Kidney (tissue), 22 donors: Measurements from ENCODE around the gene TRIP13. TPM values are rescaled to one million over a fixed set of nuclear protein-coding genes. Genes with fewer than 3 reads are reported as not detected.
"Not testable (repeated sequence)": the region's sequence is repeated elsewhere in the genome, so short reads cannot be mapped to it uniquely, and the experiment has no call there.

Experiments used
- DNase-seq, 5 donors: peaks; one replicate each; pipeline ENCODE4 v3.0.0-alpha.2; 2013 to 2020
- FAIRE-seq: peaks from 2 replicates; lab custom pipeline; 2012; peaks lifted over from hg19 to GRCh38; lab: Jason Lieb, UNC
- H3K27ac ChIP-seq, 2 donors: one replicate each; pipeline ENCODE4 v1.7.0; 2013; ENCODE audit warnings: low read depth in 2 of 2, low read length in 2 of 2, inconsistent platforms in 1 of 2
- H3K27me3 ChIP-seq: one replicate; pipeline ENCODE4 v1.7.1; 2013; ENCODE audit warnings: low read length, inconsistent platforms; ENCODE audit not compliant: control insufficient read depth, insufficient read depth
- H3K36me3 ChIP-seq, 3 donors: one replicate each; pipeline versions ENCODE4 v1.7.0 to v1.7.1; 2013; ENCODE audit warnings: low read length in 3 of 3, control low read depth in 1 of 3, inconsistent platforms in 1 of 3; ENCODE audit not compliant: insufficient read depth in 3 of 3, control insufficient read depth in 2 of 3
- H3K4me1 ChIP-seq, 3 donors: one replicate each; pipeline versions ENCODE4 v1.7.0 to v1.7.1; 2013; ENCODE audit warnings: low read length in 3 of 3, inconsistent platforms in 1 of 3, low read depth in 1 of 3; ENCODE audit not compliant: control insufficient read depth in 2 of 3, insufficient read depth in 2 of 3
- H3K4me3 ChIP-seq, 3 donors: one replicate each; pipeline versions ENCODE4 v1.7.0 to v1.8.1; 2013; ENCODE audit warnings: low read length in 3 of 3, control low read depth in 1 of 3, inconsistent platforms in 1 of 3
- H3K9ac ChIP-seq, 3 donors: one replicate each; pipeline versions ENCODE4 v1.7.0 to v1.7.1; 2013; ENCODE audit warnings: low read length in 3 of 3, control low read depth in 1 of 3, inconsistent platforms in 1 of 3
- H3K9me3 ChIP-seq, 3 donors: one replicate each; pipeline versions ENCODE4 v1.7.0 to v1.7.1; 2013; ENCODE audit warnings: low read length in 3 of 3, control low read depth in 1 of 3, inconsistent platforms in 1 of 3; ENCODE audit not compliant: control insufficient read depth in 2 of 3, insufficient read depth in 1 of 3
- CTCF ChIP-seq: IDR thresholded peaks from 3 replicates; pipeline ENCODE4 v1.5.1; 2012; ENCODE audit warnings: mild to moderate bottlenecking, moderate library complexity, borderline replicate concordance; ENCODE audit not compliant: insufficient read depth; ENCODE audit errors: extremely low read depth
- intact Hi-C: fragments of 100-400 bp; cut with DNase I; formaldehyde crosslinking; loops from one replicate; pipeline ENCODE4 v1.11.1; 2022
- long read RNA-seq, 10 donors: library from polyadenylated mRNA in 1 of 10; unstranded in 1 of 10; transcript quantifications; one replicate each; pipeline ENCODE4 v2.0.0 and lab custom pipeline, GENCODE V29; 2021 to 2026
- polyA plus RNA-seq: library from polyadenylated mRNA; stranded (reverse); fragments of 350-450 nt; fragmentation: Illumina TruSeq; extraction: RNeasy Lipid Tissue Mini Kit (QIAGEN cat#74804); gene quantifications from one replicate; pipeline ENCODE4 v1.2.3, GENCODE V29; 2014; ENCODE audit warnings: low read depth, low replicate concordance; ENCODE audit not compliant: insufficient read depth
- total RNA-seq: library from RNA; stranded (reverse); fragmentation: NEBNext Ultra II Directional; extraction: Animal tissue kit (Norgen Biotek cat#: 25700); gene quantifications from one replicate; pipeline ENCODE4 v1.2.1, GENCODE V29; 2021
- donor health status: control.
- donor health status: control.
- donor health status: control.
- donor health status: control.
- donor health status: control.
- donor health status: DM: yes; HTN: yes; CAD: no.
- donor health status: Normal renal cell carcinoma (clear cell type).

TRIP13 gene, protein sequence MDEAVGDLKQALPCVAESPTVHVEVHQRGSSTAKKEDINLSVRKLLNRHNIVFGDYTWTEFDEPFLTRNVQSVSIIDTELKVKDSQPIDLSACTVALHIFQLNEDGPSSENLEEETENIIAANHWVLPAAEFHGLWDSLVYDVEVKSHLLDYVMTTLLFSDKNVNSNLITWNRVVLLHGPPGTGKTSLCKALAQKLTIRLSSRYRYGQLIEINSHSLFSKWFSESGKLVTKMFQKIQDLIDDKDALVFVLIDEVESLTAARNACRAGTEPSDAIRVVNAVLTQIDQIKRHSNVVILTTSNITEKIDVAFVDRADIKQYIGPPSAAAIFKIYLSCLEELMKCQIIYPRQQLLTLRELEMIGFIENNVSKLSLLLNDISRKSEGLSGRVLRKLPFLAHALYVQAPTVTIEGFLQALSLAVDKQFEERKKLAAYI
- total RNA-seq (1.6 TPM), polyA plus RNA-seq (0.86 TPM)
- long read RNA-seq, donor 1, partial matches to known transcripts = 0 of 3 reads
- long read RNA-seq, donor 1, other reads (novel, unspliced or antisense) = 0 of 3 reads
- long read RNA-seq, donor 2, partial matches to known transcripts = 0 of 1 reads
- long read RNA-seq, donor 2, other reads (novel, unspliced or antisense) = 0 of 1 reads
- long read RNA-seq, donor 3, partial matches to known transcripts = 0 of 3 reads
- long read RNA-seq, donor 3, other reads (novel, unspliced or antisense) = 0 of 3 reads
- long read RNA-seq, donor 4, partial matches to known transcripts = 0 of 5 reads
- long read RNA-seq, donor 4, other reads (novel, unspliced or antisense) = 0 of 5 reads
- long read RNA-seq, donor 5 = 0 reads
- long read RNA-seq, donor 6, transcript TRIP13-201 (13 exons, 2,672 nt) = major isoform, 6 of 6 reads
- long read RNA-seq, donor 6, partial matches to known transcripts = 0 of 6 reads
- long read RNA-seq, donor 6, other reads (novel, unspliced or antisense) = 0 of 6 reads
- long read RNA-seq, donor 7 = 0 reads
- long read RNA-seq, donor 8, partial matches to known transcripts = 50 of 51 reads
- long read RNA-seq, donor 8, other reads (novel, unspliced or antisense) = 0 of 51 reads
- long read RNA-seq, donor 9 = 0 reads
- long read RNA-seq, donor 10, partial matches to known transcripts = 0 of 2 reads
- long read RNA-seq, donor 10, other reads (novel, unspliced or antisense) = 0 of 2 reads

GRCh38 chr5:892394-893136 lies at the start of gene TRIP13, which contains the start of gene BRD9:
TRIP13 (plus strand) TSS chr5:892884; CDS start chr5:892999, 115 bp downstream.
BRD9 (minus strand) TSS chr5:892801; CDS start chr5:892657, 144 bp downstream.
- DNase-seq (peak; percentile 84 to 94 (median 89)), FAIRE-seq (no peak)
- peak; percentile 17 for TF ChIP-seq CTCF
- intact Hi-C loops = no loop called here
- Histone ChIP-seq H3K36me3 (peaks cover 5 to 30% (median 11%) of the 10 kb centered on the region in 3 donors), H3K27me3 (no peaks in the 10 kb centered on the region), H3K27ac (peak within 1 kb of the TSS; percentile 52 to 67), H3K4me3 (peak within 1 kb of the TSS; percentile 79 to 85 (median 83)), H3K4me1 (peaks cover 0 to 20% (median 4%) of the 10 kb centered on the region in 3 donors), H3K9ac (peak within 1 kb of the TSS; percentile 66 to 91 (median 68)), H3K9me3 (no peaks in the 10 kb centered on the region)

DNA sequence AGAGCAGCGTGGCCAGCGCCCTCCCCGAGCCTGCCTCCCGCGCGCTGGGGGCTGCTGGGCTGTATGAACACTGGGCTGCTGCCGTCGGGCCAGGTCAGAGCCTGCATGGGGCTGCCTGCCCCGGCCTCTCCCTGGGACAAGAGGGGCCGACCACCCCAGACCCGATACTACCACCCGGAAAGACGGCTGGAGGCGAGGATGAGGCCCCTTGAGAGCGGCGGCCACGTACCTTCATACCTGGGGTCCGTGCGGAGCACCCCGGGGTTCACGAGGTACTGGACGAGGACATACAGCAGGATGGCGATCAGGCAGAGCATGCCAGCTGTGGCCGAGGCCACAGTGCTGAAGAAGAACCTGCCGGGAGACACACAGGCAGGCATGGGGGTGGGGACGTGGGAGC lies 49.3 kb upstream of the TRIP13 start:
- intact Hi-C loops = loop anchor here (5.0 kb wide), 1 partner anchor 96 kb away; no protein-coding TSS in a partner anchor
- DNase-seq = peak in 2 of 5 donors; percentile 24 to 76
- H3K9me3 ChIP-seq, H3K4me3 ChIP-seq, FAIRE-seq, H3K27ac ChIP-seq, H3K27me3 ChIP-seq, H3K36me3 ChIP-seq, H3K4me1 ChIP-seq, H3K9ac ChIP-seq: not testable (repeated sequence)

GRCh38 chr5:843926-844325 lies 48.8 kb upstream of the TRIP13 start:
- intact Hi-C loops = loop anchor here (5.0 kb wide), 1 partner anchor 97 kb away; no protein-coding TSS in a partner anchor
- H3K36me3 ChIP-seq, H3K27me3 ChIP-seq, H3K27ac ChIP-seq, FAIRE-seq, H3K9me3 ChIP-seq, H3K4me1 ChIP-seq, H3K9ac ChIP-seq, H3K4me3 ChIP-seq: not testable (repeated sequence)
- peak in 2 of 5 donors; percentile 46 to 81 for DNase-seq

DNA sequence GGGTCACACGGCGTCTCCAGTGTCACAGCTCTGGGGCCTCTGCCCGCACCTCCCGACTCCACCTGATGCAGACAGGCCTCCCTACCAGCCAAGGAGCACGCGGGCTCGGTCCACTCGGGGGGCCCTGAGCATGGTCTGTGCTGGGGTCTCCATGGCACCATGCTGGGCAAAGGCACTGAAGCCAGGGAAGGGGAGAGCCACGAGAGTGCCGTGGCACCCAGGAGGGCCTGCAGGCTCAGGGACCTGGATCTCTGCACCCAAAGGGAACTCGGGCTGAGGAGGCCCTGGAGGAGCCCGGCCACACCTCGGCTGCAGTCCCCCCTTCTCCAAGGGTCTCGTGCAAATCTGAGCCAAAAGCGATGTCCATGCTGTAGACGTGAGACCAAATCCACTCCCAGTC lies 48.3 kb upstream of the TRIP13 start:
- not testable (repeated sequence) for FAIRE-seq, H3K9me3 ChIP-seq, H3K9ac ChIP-seq, H3K4me3 ChIP-seq, H3K27me3 ChIP-seq, H3K27ac ChIP-seq, H3K4me1 ChIP-seq, H3K36me3 ChIP-seq
- DNase-seq = peak in 2 of 5 donors; percentile 24 to 82
- intact Hi-C loops = loop anchor here (5.0 kb wide), 1 partner anchor 97 kb away; no protein-coding TSS in a partner anchor

DNA sequence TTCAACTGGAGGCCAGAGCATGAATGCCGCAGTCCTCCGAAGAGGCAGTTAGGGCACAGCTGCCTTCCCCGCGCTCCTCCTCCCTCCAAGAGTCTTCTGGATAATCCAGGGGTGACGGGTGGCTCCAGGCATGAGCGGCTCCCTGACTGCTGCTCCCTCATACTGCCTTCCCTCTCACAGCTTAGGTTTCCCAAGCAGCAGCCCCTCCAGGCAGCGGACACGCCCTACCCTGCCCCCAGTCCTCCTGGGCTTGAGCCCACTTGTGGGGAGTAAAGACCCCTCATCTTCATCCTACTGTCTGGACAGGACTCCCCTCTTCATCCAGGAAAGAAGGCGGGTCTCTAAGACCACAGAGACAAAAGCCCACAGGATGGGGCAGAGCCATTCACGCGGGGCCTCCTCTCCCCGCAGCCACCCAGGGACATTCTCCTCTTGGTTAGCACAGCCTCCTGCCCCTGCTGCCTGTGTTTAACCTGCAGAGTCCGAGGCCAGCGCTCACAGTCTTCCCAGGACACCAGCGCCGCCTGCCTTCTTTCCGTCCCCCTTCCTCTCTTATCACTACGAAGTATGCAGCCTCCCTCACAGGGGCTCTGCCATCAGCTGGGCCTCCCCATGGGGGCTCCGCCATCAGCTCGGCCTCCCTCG lies 47.5 kb upstream of the TRIP13 start:
- H3K4me1 ChIP-seq, intact Hi-C loops, H3K36me3 ChIP-seq, H3K27ac ChIP-seq, H3K9ac ChIP-seq, H3K4me3 ChIP-seq, H3K27me3 ChIP-seq, H3K9me3 ChIP-seq, FAIRE-seq: not testable (repeated sequence)
- DNase-seq = peak in 2 of 5 donors; percentile 39 to 77
